H1 (cell line): ENCODE measurements around the gene TMC6. TPM values are rescaled to one million over a fixed set of nuclear protein-coding genes. Genes with fewer than 3 reads are reported as not detected.

Experiments
- CTCF ChIA-PET: fragments of 300-600 bp; sonication (Branson Sonifier 250); formaldehyde crosslinking; loops from one replicate; lab custom pipeline; 2021; ENCODE audit not compliant: partially characterized antibody; lab: Charles Lee
- POLR2A ChIA-PET: fragments of 300-600 bp; sonication (Branson Sonifier 250); formaldehyde crosslinking; loops from one replicate; lab custom pipeline; 2021; ENCODE audit warnings: inconsistent platforms; ENCODE audit not compliant: partially characterized antibody; lab: Charles Lee
- DNase-seq, 2 experiments: peaks; one replicate each; pipeline versions ENCODE4 v3.0.0 to v3.0.0-alpha.2; 2010 to 2022; ENCODE audit warnings: low spot score in 2 of 2, low read depth in 1 of 2, mixed read lengths in 1 of 2
- FAIRE-seq: peaks from 2 replicates; lab custom pipeline; 2011; peaks lifted over from hg19 to GRCh38; lab: Jason Lieb, UNC
- H2AFZ ChIP-seq: 2 replicates; pipeline ENCODE4 v1.8.1; 2012; ENCODE audit warnings: low read length, inconsistent platforms
- H2AK5ac ChIP-seq: 2 replicates; pipeline ENCODE4 v1.6.1; 2013; ENCODE audit warnings: low read depth, low read length
- H2BK120ac ChIP-seq: replicated peaks from 2 replicates; pipeline ENCODE3; 2013; ENCODE audit warnings: low read depth, low read length, inconsistent platforms
- H2BK12ac ChIP-seq: 2 replicates; pipeline ENCODE4 v1.6.1; 2013; ENCODE audit warnings: low read depth, low read length
- H2BK15ac ChIP-seq: 2 replicates; pipeline ENCODE4 v1.6.1; 2013; ENCODE audit warnings: low read length
- H2BK20ac ChIP-seq: 2 replicates; pipeline ENCODE4 v1.6.1; 2013; ENCODE audit warnings: low read length
- H2BK5ac ChIP-seq: 2 replicates; pipeline ENCODE4 v1.6.1; 2013; ENCODE audit warnings: low read depth, low read length
- H3K14ac ChIP-seq: 2 replicates; pipeline ENCODE4 v1.6.1; 2013; ENCODE audit warnings: inconsistent platforms; ENCODE audit not compliant: insufficient read length
- H3K18ac ChIP-seq: 2 replicates; pipeline ENCODE4 v1.6.1; 2013; ENCODE audit warnings: low read length; ENCODE audit errors: extremely low read depth
- H3K23ac ChIP-seq: 2 replicates; pipeline ENCODE4 v1.6.1; 2013; ENCODE audit warnings: inconsistent platforms; ENCODE audit not compliant: insufficient read length
- H3K23me2 ChIP-seq: 2 replicates; pipeline ENCODE4 v1.6.1; 2013; ENCODE audit warnings: low read depth, low read length
- H3K27ac ChIP-seq: 2 replicates; pipeline ENCODE4 v1.6.1; 2011; ENCODE audit warnings: low read depth, low read length, inconsistent platforms
- H3K27me3 ChIP-seq, 4 experiments: replicated peaks in 1 of 4; 1 replicate in 1 of 4; 2 replicates in 3 of 4; pipeline versions ENCODE4 v1.6.1 to v1.8.1; 2011 to 2013; ENCODE audit warnings: low read length in 3 of 4, mild to moderate bottlenecking in 3 of 4, inconsistent platforms in 2 of 4, mixed read lengths in 2 of 4, moderate library complexity in 1 of 4; ENCODE audit not compliant: control insufficient read depth in 3 of 4, insufficient read depth in 3 of 4; ENCODE audit errors: extremely low read depth in 1 of 4
- H3K36me3 ChIP-seq, 4 experiments: 2 replicates each; pipeline versions ENCODE4 v1.6.1 to v1.8.1; 2011 to 2013; ENCODE audit warnings: mild to moderate bottlenecking in 4 of 4, low read length in 3 of 4, moderate library complexity in 2 of 4, control low read depth in 1 of 4, inconsistent platforms in 1 of 4; ENCODE audit not compliant: insufficient read depth in 4 of 4, control insufficient read depth in 2 of 4
- H3K4ac ChIP-seq: replicated peaks from 2 replicates; pipeline ENCODE3; 2013; ENCODE audit warnings: low read length, low read depth, mixed read lengths, inconsistent platforms; ENCODE audit not compliant: insufficient read length
- H3K4me1 ChIP-seq, 4 experiments: replicated peaks in 1 of 4; 1 replicate in 1 of 4; 2 replicates in 3 of 4; pipeline versions ENCODE4 v1.6.1 to v1.8.1; 2011 to 2013; ENCODE audit warnings: low read length in 3 of 4, inconsistent platforms in 2 of 4, mixed read lengths in 1 of 4; ENCODE audit not compliant: insufficient read depth in 4 of 4, control insufficient read depth in 3 of 4
- H3K4me2 ChIP-seq, 2 experiments: 2 replicates each; pipeline versions ENCODE4 v1.6.1 to v1.8.1; 2011 to 2013; ENCODE audit warnings: low read depth in 2 of 2, low read length in 2 of 2, control low read depth in 1 of 2, inconsistent platforms in 1 of 2, mild to moderate bottlenecking in 1 of 2; ENCODE audit not compliant: insufficient read depth in 1 of 2
- H3K4me3 ChIP-seq, 4 experiments: fragments of 200-600, 300-600 bp in 1 of 4; sonication (generic), shearing (Covaris generic), sonication (Bioruptor Twin) in 1 of 4; 2 replicates each; pipeline versions ENCODE4 v1.5.1 to v1.8.1; 2011 to 2016; ENCODE audit warnings: low read length in 4 of 4, low read depth in 3 of 4, control low read depth in 2 of 4, inconsistent platforms in 2 of 4, mild to moderate bottlenecking in 2 of 4, mixed read lengths in 1 of 4, moderate library complexity in 1 of 4; ENCODE audit not compliant: insufficient read depth in 2 of 4; ENCODE audit errors: extremely low read depth in 1 of 4
- H3K56ac ChIP-seq: replicated peaks from 2 replicates; pipeline ENCODE3; 2013; ENCODE audit warnings: low read depth, mild to moderate bottlenecking, mixed read lengths, low read length, inconsistent platforms; ENCODE audit not compliant: insufficient read length
- H3K79me1 ChIP-seq: 2 replicates; pipeline ENCODE4 v1.6.1; 2013; ENCODE audit warnings: low read depth, low read length, control low read depth
- H3K79me2 ChIP-seq, 2 experiments: 2 replicates each; pipeline versions ENCODE4 v1.6.1 to v1.8.1; 2012 to 2013; ENCODE audit warnings: low read length in 2 of 2, mild to moderate bottlenecking in 2 of 2, inconsistent platforms in 1 of 2; ENCODE audit not compliant: insufficient read depth in 2 of 2, control insufficient read depth in 1 of 2
- H3K9ac ChIP-seq, 4 experiments: replicated peaks in 1 of 4; 1 replicate in 1 of 4; 2 replicates in 3 of 4; pipeline versions ENCODE4 v1.6.1 to v1.8.1; 2011 to 2013; ENCODE audit warnings: low read depth in 3 of 4, low read length in 3 of 4, control low read depth in 2 of 4, mild to moderate bottlenecking in 2 of 4, moderate library complexity in 2 of 4, inconsistent platforms in 1 of 4; ENCODE audit errors: extremely low read depth in 1 of 4
- H3K9me3 ChIP-seq, 2 experiments: 2 replicates each; pipeline versions ENCODE4 v1.6.1 to v1.8.1; 2012 to 2013; ENCODE audit warnings: mild to moderate bottlenecking in 2 of 2, moderate library complexity in 2 of 2, control low read depth in 1 of 2, inconsistent platforms in 1 of 2, low read depth in 1 of 2, low read length in 1 of 2, mixed read lengths in 1 of 2; ENCODE audit not compliant: insufficient read depth in 2 of 2
- H4K20me1 ChIP-seq, 2 experiments: replicated peaks in 1 of 2; 2 replicates each; pipeline versions ENCODE3 to v1.8.1; 2011 to 2013; ENCODE audit warnings: inconsistent platforms in 2 of 2, low read length in 2 of 2, mild to moderate bottlenecking in 1 of 2; ENCODE audit not compliant: insufficient read depth in 2 of 2, control insufficient read depth in 1 of 2
- H4K5ac ChIP-seq: 2 replicates; pipeline ENCODE4 v1.6.1; 2013; ENCODE audit warnings: low read length, low read depth, mixed read lengths, inconsistent platforms; ENCODE audit not compliant: insufficient read length
- H4K8ac ChIP-seq: 2 replicates; pipeline ENCODE4 v1.8.0; 2013; ENCODE audit warnings: mild to moderate bottlenecking, moderate library complexity, low read length, inconsistent platforms; ENCODE audit not compliant: insufficient read depth; ENCODE audit errors: extremely low read depth
- H4K91ac ChIP-seq: replicated peaks from 2 replicates; pipeline ENCODE3; 2013; ENCODE audit warnings: low read length, mixed read lengths, inconsistent platforms; ENCODE audit not compliant: insufficient read length
- BRCA1 ChIP-seq: IDR thresholded peaks from 2 replicates; pipeline ENCODE4 v1.6.1; 2012; ENCODE audit warnings: low read depth, low read length, improper control_type of control experiment
- CREB1 ChIP-seq: IDR thresholded peaks from 2 replicates; pipeline ENCODE4 v1.6.1; 2012; ENCODE audit warnings: inconsistent platforms
- EP300 ChIP-seq, 2 experiments: IDR thresholded peaks; 1 replicate in 1 of 2; 2 replicates in 1 of 2; pipeline ENCODE4 v1.6.1; 2011 to 2012; ENCODE audit warnings: low read depth in 2 of 2, low read length in 2 of 2, mild to moderate bottlenecking in 2 of 2, borderline replicate concordance in 1 of 2, inconsistent platforms in 1 of 2, moderate library complexity in 1 of 2
- GABPA ChIP-seq: IDR thresholded peaks from 2 replicates; pipeline ENCODE4 v1.6.1; 2011; ENCODE audit warnings: mild to moderate bottlenecking, low read length, moderate library complexity, borderline replicate concordance; ENCODE audit not compliant: insufficient read depth
- KDM5A ChIP-seq: fragments of 200-600 bp; IDR thresholded peaks from 2 replicates; pipeline ENCODE4 v1.7.1; 2012; ENCODE audit warnings: mild to moderate bottlenecking, low read length, inconsistent platforms, mixed read lengths
- MAFK ChIP-seq: IDR thresholded peaks from 2 replicates; pipeline ENCODE4 v1.6.1; 2012; ENCODE audit warnings: low read depth, mild to moderate bottlenecking, improper control_type of control experiment, low read length
- POU5F1 ChIP-seq: IDR thresholded peaks from 2 replicates; pipeline ENCODE4 v1.6.1; 2011; ENCODE audit warnings: low read depth, mild to moderate bottlenecking, low read length, moderate library complexity
- SUZ12 ChIP-seq: fragments of 200-600 bp; sonication (generic); IDR thresholded peaks from 2 replicates; pipeline ENCODE4 v1.6.1; 2012; ENCODE audit warnings: mild to moderate bottlenecking, inconsistent platforms, low read length, moderate library complexity, mixed read lengths
- TAF1 ChIP-seq: IDR thresholded peaks from 2 replicates; pipeline ENCODE4 v1.6.1; 2011; ENCODE audit warnings: mild to moderate bottlenecking, low read depth, low read length
- YY1 ChIP-seq: IDR thresholded peaks from 2 replicates; pipeline ENCODE4 v1.6.1; 2011; ENCODE audit warnings: low read depth, mild to moderate bottlenecking, low read length
- WGBS, 2 experiments: shearing (Covaris generic) in 1 of 2; methylation state at CpG; one replicate each; pipeline versions ENCODE4 v1.1.6 to v1.1.7; 2013 to 2015; ENCODE audit warnings: low lambda C conversion rate in 2 of 2, mixed read lengths in 2 of 2, inconsistent platforms in 1 of 2, low coverage in 1 of 2, missing lambda C conversion rate in 1 of 2; ENCODE audit not compliant: insufficient replicate concordance in 2 of 2, insufficient coverage in 1 of 2, insufficient read length in 1 of 2; ENCODE audit errors: extremely low coverage in 1 of 2, missing lambda C conversion rate in 1 of 2; 5-methylcytosine and 5-hydroxymethylcytosine counted together
- polyA plus RNA-seq, 7 experiments: library from polyadenylated mRNA; depleted of rRNA in 3 of 7; stranded (reverse) in 5 of 7; unstranded in 2 of 7; fragments of >200 nt in 5 of 7; fragments of 200-250 nt in 2 of 7; gene quantifications; 1 replicate in 5 of 7; 2 replicates in 1 of 7; 4 replicates in 1 of 7; pipeline versions ENCODE4 v1.2.1 to v1.2.3, GENCODE V29; 2011 to 2013; ENCODE audit warnings: missing spikeins in 2 of 7, mixed read lengths in 2 of 7
- total RNA-seq: library from RNA; stranded (reverse); fragmentation: NEBNext Ultra II Directional; extraction: Animal tissue kit (Norgen Biotek cat#: 25700); gene quantifications from 2 replicates; pipeline ENCODE4 v1.2.1, GENCODE V29; 2021

The TMC6 gene
- total and polyA plus RNA-seq, 2 of the 8 experiments (the other 6 are each of a cell fraction or from before 2014, with no cell fraction given) = 39.4 to 77.6 TPM

GRCh38 chr17:78175643-78175981, 47.1 kb upstream of the TMC6 start:
- no peak overlapping the region for H3K56ac ChIP-seq
- no peaks in the 10 kb centered on the region for H3K79me2 ChIP-seq
- no peak overlapping the region for H4K91ac ChIP-seq
- no peak overlapping the region for H3K9ac ChIP-seq
- no peak for DNase-seq
- no peaks in the 10 kb centered on the region for H3K23me2 ChIP-seq
- no peaks in the 10 kb centered on the region for H3K79me1 ChIP-seq
- 86% methylated on average over 14 of the region's 14 CpGs; no CpG with 5 or more reads in 1 of the 2 experiments for WGBS, 2 experiments
- no peak overlapping the region for H2BK12ac ChIP-seq
- no peak overlapping the region for H3K4me3 ChIP-seq
- no peak overlapping the region for H2BK5ac ChIP-seq
- no peak overlapping the region for H2BK120ac ChIP-seq
- CTCF ChIA-PET = interaction anchor here (0.6 to 10.0 kb wide), 24 partner anchors 9 to 1168 kb away, joined by 3 to 87 read pairs (median 8); partner anchors contain the start of genes AFMID and TK1
- no peak for TF ChIP-seq YY1
- TF ChIP-seq SUZ12 = no peak
- no peak for TF ChIP-seq CREB1
- no peak for TF ChIP-seq BRCA1
- TF ChIP-seq MAFK = no peak
- TF ChIP-seq EP300 (IDR thresholded peaks at IDR 0.05; ENCODE audit: borderline replicate concordance in 1 of 2, low read depth in 2 of 2, low read length in 2 of 2) = no peak
- no peak for TF ChIP-seq TAF1
- TF ChIP-seq GABPA = no peak
- no peak for TF ChIP-seq KDM5A
- TF ChIP-seq POU5F1 = no peak
- no peak overlapping the region for H3K23ac ChIP-seq
- FAIRE-seq = no peak
- no peak overlapping the region for H3K27ac ChIP-seq
- H4K5ac ChIP-seq = no peak overlapping the region
- no peak overlapping the region for H2AFZ ChIP-seq
- POLR2A ChIA-PET = interaction anchor here (0.9 to 10.2 kb wide), 16 partner anchors 8 to 147 kb away, joined by 3 to 131 read pairs (median 4); partner anchors contain the start of genes AFMID, TK1, TMC6 and TMC8
- no peaks in the 10 kb centered on the region for H3K9me3 ChIP-seq
- no peak overlapping the region for H2BK20ac ChIP-seq
- H4K20me1 ChIP-seq = peaks cover 12 to 19% of the 10 kb centered on the region in 2 experiments
- H3K4me2 ChIP-seq = no peak overlapping the region
- no peaks in the 10 kb centered on the region for H3K27me3 ChIP-seq
- H4K8ac ChIP-seq = no peak overlapping the region
- peaks cover 5 to 22% (median 7%) of the 10 kb centered on the region in 4 experiments for H3K4me1 ChIP-seq
- peaks cover 16 to 58% (median 31%) of the 10 kb centered on the region in 4 experiments for H3K36me3 ChIP-seq
- no peak overlapping the region for H3K18ac ChIP-seq
- H3K14ac ChIP-seq = no peak overlapping the region
- no peak overlapping the region for H2AK5ac ChIP-seq
- no peak overlapping the region for H3K4ac ChIP-seq
- no peak overlapping the region for H2BK15ac ChIP-seq
